WTC11 (cell line): ENCODE results near the gene ARL15. TPM values are rescaled to one million over a fixed set of nuclear protein-coding genes. Genes with fewer than 3 reads are reported as not detected.

Source experiments
- ATAC-seq: fragments of 200-7000 bp; cut with Tn5 transposase; 2 replicates; pipeline ENCODE4 v1.10.0; 2021; ENCODE audit warnings: mild to moderate bottlenecking, moderate library complexity
- CTCF ChIA-PET: fragments of 300-600 bp; sonication (Branson Sonifier 250); formaldehyde crosslinking; loops from one replicate; lab custom pipeline; 2021; ENCODE audit warnings: antibody characterized with exemption; lab: Charles Lee
- POLR2A ChIA-PET: fragments of 350-600 bp; sonication (Branson Sonifier 250); formaldehyde crosslinking; loops from one replicate; lab custom pipeline; 2021; ENCODE audit warnings: antibody characterized with exemption; lab: Charles Lee
- DNase-seq: peaks from one replicate; pipeline ENCODE4 v3.0.0; 2021; ENCODE audit warnings: low spot score
- H3K27ac Mint-ChIP-seq: 2 replicates; pipeline ENCODE4 v1.8.0; 2021; ENCODE audit warnings: mixed read lengths
- H3K27me3 Mint-ChIP-seq: 2 replicates; pipeline ENCODE4 v1.8.0; 2021; ENCODE audit warnings: low read depth, mild to moderate bottlenecking, moderate library complexity, mixed read lengths
- H3K36me3 Mint-ChIP-seq: 2 replicates; pipeline ENCODE4 v1.8.0; 2021; ENCODE audit warnings: mixed read lengths
- H3K4me1 Mint-ChIP-seq: 2 replicates; pipeline ENCODE4 v1.8.0; 2022; ENCODE audit warnings: mixed read lengths
- H3K4me3 Mint-ChIP-seq: 2 replicates; pipeline ENCODE4 v1.8.0; 2021; ENCODE audit warnings: mild to moderate bottlenecking, moderate library complexity, mixed read lengths
- H3K9me3 Mint-ChIP-seq: 2 replicates; pipeline ENCODE4 v1.8.0; 2021; ENCODE audit warnings: mixed read lengths
- ATF3 ChIP-seq: sonication (generic); formaldehyde crosslinking; conservative IDR thresholded peaks from 2 replicates; pipeline ENCODE4 v1.8.1; 2022; ENCODE audit warnings: mild to moderate bottlenecking, missing genetic modification reagents
- ATF6 ChIP-seq: sonication (generic); formaldehyde crosslinking; IDR thresholded peaks from 2 replicates; pipeline ENCODE4 v1.8.1; 2023; ENCODE audit warnings: mild to moderate bottlenecking, missing genetic modification reagents
- CBFB ChIP-seq: sonication (generic); formaldehyde crosslinking; IDR thresholded peaks from 2 replicates; pipeline ENCODE4 v1.8.1; 2022; ENCODE audit warnings: mild to moderate bottlenecking, low read depth, missing genetic modification reagents
- CREM ChIP-seq: sonication (generic); formaldehyde crosslinking; IDR thresholded peaks from 2 replicates; pipeline ENCODE4 v1.8.1; 2022; ENCODE audit warnings: mild to moderate bottlenecking, missing genetic modification reagents, moderate library complexity
- EMX1 ChIP-seq: fragments of 250-450 bp; sonication (Bioruptor Pico); IDR thresholded peaks from 2 replicates; pipeline ENCODE4 v1.8.0; 2021; ENCODE audit warnings: mild to moderate bottlenecking
- ESRRA ChIP-seq: sonication (generic); formaldehyde crosslinking; IDR thresholded peaks from 2 replicates; pipeline ENCODE4 v1.8.1; 2022; ENCODE audit warnings: mild to moderate bottlenecking, missing genetic modification reagents, borderline replicate concordance
- FOXJ3 ChIP-seq: sonication (generic); formaldehyde crosslinking; IDR thresholded peaks from 2 replicates; pipeline ENCODE4 v1.9.0; 2021; ENCODE audit warnings: missing genetic modification reagents, mild to moderate bottlenecking, borderline replicate concordance
- FOXP4 ChIP-seq: sonication (generic); formaldehyde crosslinking; IDR thresholded peaks from 2 replicates; pipeline ENCODE4 v1.8.0; 2022; ENCODE audit warnings: mild to moderate bottlenecking, missing genetic modification reagents
- HMGA2 ChIP-seq: fragments of 250-450 bp; sonication (Bioruptor Pico); IDR thresholded peaks from 2 replicates; pipeline ENCODE4 v1.4.0; 2021; ENCODE audit warnings: mild to moderate bottlenecking, moderate library complexity
- MAX ChIP-seq: sonication (generic); formaldehyde crosslinking; IDR thresholded peaks from 2 replicates; pipeline ENCODE4 v1.8.0; 2022; ENCODE audit warnings: mild to moderate bottlenecking, missing genetic modification reagents
- MXD4 ChIP-seq: fragments of 250-450 bp; sonication (Bioruptor Pico); IDR thresholded peaks from 2 replicates; pipeline ENCODE4 v1.8.0; 2021; ENCODE audit warnings: mild to moderate bottlenecking, moderate library complexity, borderline replicate concordance
- NFE2L1 ChIP-seq: sonication (generic); formaldehyde crosslinking; IDR thresholded peaks from 2 replicates; pipeline ENCODE4 v1.8.1; 2023; ENCODE audit warnings: missing genetic modification reagents
- NFYB ChIP-seq: sonication (generic); formaldehyde crosslinking; conservative IDR thresholded peaks from 2 replicates; pipeline ENCODE4 v1.8.0; 2022; ENCODE audit warnings: low read depth, missing genetic modification reagents
- NR3C1 ChIP-seq: sonication (generic); formaldehyde crosslinking; conservative IDR thresholded peaks from 2 replicates; pipeline ENCODE4 v1.8.1; 2023; ENCODE audit warnings: low read depth, mild to moderate bottlenecking, missing genetic modification reagents
- RORB ChIP-seq: fragments of 250-450 bp; sonication (Bioruptor Pico); IDR thresholded peaks from 2 replicates; pipeline ENCODE4 v1.9.0; 2021; ENCODE audit warnings: mild to moderate bottlenecking
- ZNF138 ChIP-seq: sonication (generic); formaldehyde crosslinking; conservative IDR thresholded peaks from 2 replicates; pipeline ENCODE4 v1.8.1; 2022; ENCODE audit warnings: mild to moderate bottlenecking, moderate library complexity, missing genetic modification reagents
- ZNF263 ChIP-seq: sonication (generic); formaldehyde crosslinking; IDR thresholded peaks from 2 replicates; pipeline ENCODE4 v1.8.1; 2022; ENCODE audit warnings: low read depth, mild to moderate bottlenecking, moderate library complexity, missing genetic modification reagents
- ZNF416 ChIP-seq: fragments of 250-450 bp; sonication (Bioruptor Pico); IDR thresholded peaks from 2 replicates; pipeline ENCODE4 v1.9.0; 2021; ENCODE audit warnings: mild to moderate bottlenecking, inconsistent platforms
- ZNF512 ChIP-seq: sonication (generic); formaldehyde crosslinking; IDR thresholded peaks from 2 replicates; pipeline ENCODE4 v1.8.1; 2022; ENCODE audit warnings: missing genetic modification reagents, borderline replicate concordance
- total RNA-seq: library from RNA; stranded (reverse); gene quantifications from 3 replicates; pipeline ENCODE4 v1.2.3, GENCODE V29; 2021
- TF ChIP-seq, protein P1 (sequence below): fragments of 250-450 bp; sonication (Bioruptor Pico); conservative IDR thresholded peaks from 2 replicates; pipeline ENCODE4 v1.9.0; 2021; ENCODE audit warnings: mild to moderate bottlenecking
- TF ChIP-seq, protein P2 (sequence below): sonication (generic); formaldehyde crosslinking; IDR thresholded peaks from 2 replicates; pipeline ENCODE4 v1.8.0; 2023; ENCODE audit warnings: mild to moderate bottlenecking, missing genetic modification reagents
- TF ChIP-seq, protein P3 (sequence below): fragments of 250-450 bp; sonication (Bioruptor Pico); IDR thresholded peaks from 2 replicates; pipeline ENCODE4 v1.9.0; 2021; ENCODE audit warnings: moderate library complexity, mild to moderate bottlenecking, inconsistent platforms, borderline replicate concordance

Gene ARL15
- total RNA-seq, 1 experiment from 2014 or later = 20.1 TPM

DNA sequence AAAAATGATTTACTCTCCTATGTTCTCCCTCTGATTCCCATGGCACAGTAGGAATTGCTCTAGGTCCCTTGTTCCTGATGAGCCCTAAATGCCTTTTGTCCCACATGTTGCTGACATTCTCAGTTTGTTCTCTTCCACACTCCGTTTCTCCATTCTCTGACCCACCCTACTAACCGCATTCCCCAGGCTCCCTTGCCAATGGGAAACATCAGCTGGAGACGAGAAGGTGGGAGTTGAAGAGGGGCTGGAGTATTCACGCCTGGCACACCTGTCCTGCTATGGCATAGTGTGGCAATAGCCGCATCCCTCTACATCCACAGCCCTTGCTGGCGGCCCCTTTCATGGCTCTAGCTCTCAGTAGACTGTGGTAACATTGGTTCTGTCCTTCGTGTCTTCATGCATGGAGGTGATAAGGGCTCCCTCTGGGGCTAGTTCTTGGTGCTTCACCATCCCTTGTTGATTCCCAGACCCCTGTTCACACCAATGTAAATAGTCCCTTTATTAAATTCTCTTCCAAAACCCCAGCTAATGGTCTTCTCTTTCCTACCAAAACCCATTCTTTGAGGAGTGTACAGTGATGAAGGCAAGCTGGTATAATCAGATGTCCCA is 16.4 kb upstream of the ARL15 start:
- DNase-seq (no peak), ATAC-seq (no peak)
- H3K4me1 Mint-ChIP-seq = peaks cover 32% of the 10 kb centered on the region
- H3K9me3 Mint-ChIP-seq = peaks cover 6% of the 10 kb centered on the region
- CTCF ChIA-PET = interaction anchor here (1.4 to 2.1 kb wide), 3 partner anchors 15 to 93 kb away, joined by 4 to 11 read pairs (median 4); no protein-coding TSS in a partner anchor
- POLR2A ChIA-PET = interaction anchor here (1.4 kb wide), 1 partner anchor 16 kb away, joined by 3 read pairs; the partner anchor contains the start of gene ARL15
- H3K4me3 Mint-ChIP-seq = no peak overlapping the region
- no peak overlapping the region for H3K27ac Mint-ChIP-seq
- TF ChIP-seq FOXJ3 (CRISPR knock-in tag) (no peak), ZNF416 (no peak), EMX1 (CRISPR knock-in tag) (no peak), HMGA2 (CRISPR knock-in tag) (no peak), ZNF138 (CRISPR knock-in tag) (no peak), CREM (CRISPR knock-in tag) (no peak), NFE2L1 (CRISPR knock-in tag) (no peak)
- H3K27me3 Mint-ChIP-seq = no peaks in the 10 kb centered on the region
- no peaks in the 10 kb centered on the region for H3K36me3 Mint-ChIP-seq

DNA sequence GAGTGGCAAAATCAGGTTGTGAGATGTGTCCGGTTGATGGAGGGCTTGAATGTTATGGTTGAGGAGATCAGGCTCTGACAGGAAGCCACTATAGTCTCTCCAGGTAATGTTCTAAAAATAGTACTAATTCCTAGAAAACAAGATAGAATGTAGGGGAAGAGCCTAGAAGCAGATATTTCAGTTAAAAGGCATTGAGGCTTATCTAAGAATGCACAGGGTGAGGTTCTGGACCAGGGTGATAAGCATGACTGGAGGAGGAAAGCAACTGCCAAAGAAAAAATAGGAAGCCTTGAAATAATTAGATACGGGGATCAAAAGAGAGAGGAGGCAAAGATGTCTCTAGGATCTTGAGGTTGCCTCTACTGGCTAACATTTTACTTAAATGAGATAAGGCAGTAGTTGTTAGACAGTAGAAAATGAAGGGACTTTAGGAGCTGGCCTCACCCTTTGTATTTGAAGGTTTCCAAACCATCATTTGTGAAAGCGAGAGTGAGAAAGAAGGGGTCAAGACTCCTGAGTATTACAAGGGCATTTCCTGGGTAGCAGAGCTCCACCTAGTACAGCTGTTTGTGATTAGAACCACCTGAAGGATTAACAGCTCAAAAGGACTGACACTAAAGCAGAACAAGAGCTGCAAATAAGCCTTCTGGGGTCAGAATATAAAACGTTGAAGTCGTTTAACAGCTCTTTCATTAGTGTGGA is 15.4 kb upstream of the ARL15 start:
- ChIA-PET CTCF (interaction anchor here (1.7 to 2.1 kb wide), 2 partner anchors 14 to 94 kb away, joined by 4 to 11 read pairs; no protein-coding TSS in a partner anchor), POLR2A (interaction anchor here (1.4 kb wide), 1 partner anchor 15 kb away, joined by 3 read pairs; the partner anchor contains the start of gene ARL15)
- peaks cover 32% of the 10 kb centered on the region for H3K4me1 Mint-ChIP-seq
- H3K36me3 Mint-ChIP-seq = no peaks in the 10 kb centered on the region
- ATAC-seq (no peak), DNase-seq (no peak)
- no peak overlapping the region for H3K4me3 Mint-ChIP-seq
- no peak overlapping the region for H3K27ac Mint-ChIP-seq
- H3K9me3 Mint-ChIP-seq = peaks cover 3% of the 10 kb centered on the region
- H3K27me3 Mint-ChIP-seq = no peaks in the 10 kb centered on the region
- TF ChIP-seq ESRRA (CRISPR knock-in tag) (no peak), ZNF263 (CRISPR knock-in tag) (no peak), MAX (CRISPR knock-in tag) (no peak), NFYB (CRISPR knock-in tag) (no peak), NR3C1 (CRISPR knock-in tag) (no peak), FOXP4 (no peak), MXD4 (CRISPR knock-in tag) (no peak), ATF6 (no peak), ZNF512 (CRISPR knock-in tag) (no peak), CBFB (no peak), RORB (no peak), ATF3 (CRISPR knock-in tag) (no peak)
- TF ChIP-seq, protein P1, sequence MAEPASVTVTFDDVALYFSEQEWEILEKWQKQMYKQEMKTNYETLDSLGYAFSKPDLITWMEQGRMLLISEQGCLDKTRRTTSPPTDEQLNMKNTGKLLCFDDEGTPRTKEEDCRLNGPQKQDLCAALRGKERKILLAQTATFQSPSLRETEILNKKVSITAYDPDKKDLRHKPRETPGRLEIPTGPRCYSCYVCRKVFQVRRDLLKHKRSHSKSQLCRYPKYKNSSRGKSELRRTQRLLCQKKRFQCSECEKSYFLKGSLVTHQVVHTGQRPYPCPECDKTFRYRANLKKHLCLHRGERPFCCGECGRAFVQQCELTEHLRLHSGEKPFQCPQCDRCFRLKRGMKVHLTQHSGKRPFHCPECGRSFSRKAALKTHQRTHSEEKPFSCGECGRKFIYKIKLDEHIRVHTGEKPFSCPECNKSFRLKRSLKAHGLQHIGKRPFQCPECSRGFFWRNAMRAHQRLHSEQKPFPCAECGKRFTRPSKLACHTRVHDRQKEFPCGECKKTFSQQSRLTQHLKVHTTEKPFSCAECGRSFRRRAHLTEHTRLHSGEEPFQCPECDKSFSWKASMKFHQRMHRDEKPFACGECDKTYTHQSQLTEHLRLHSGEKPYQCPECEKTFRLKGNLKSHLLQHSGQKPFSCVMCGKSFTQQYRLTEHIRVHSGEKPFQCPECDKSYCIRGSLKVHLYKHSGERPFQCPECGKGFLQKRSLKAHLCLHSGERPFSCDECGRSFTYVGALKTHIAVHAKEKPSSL (CRISPR knock-in tag) = no peak
- TF ChIP-seq, protein P2, sequence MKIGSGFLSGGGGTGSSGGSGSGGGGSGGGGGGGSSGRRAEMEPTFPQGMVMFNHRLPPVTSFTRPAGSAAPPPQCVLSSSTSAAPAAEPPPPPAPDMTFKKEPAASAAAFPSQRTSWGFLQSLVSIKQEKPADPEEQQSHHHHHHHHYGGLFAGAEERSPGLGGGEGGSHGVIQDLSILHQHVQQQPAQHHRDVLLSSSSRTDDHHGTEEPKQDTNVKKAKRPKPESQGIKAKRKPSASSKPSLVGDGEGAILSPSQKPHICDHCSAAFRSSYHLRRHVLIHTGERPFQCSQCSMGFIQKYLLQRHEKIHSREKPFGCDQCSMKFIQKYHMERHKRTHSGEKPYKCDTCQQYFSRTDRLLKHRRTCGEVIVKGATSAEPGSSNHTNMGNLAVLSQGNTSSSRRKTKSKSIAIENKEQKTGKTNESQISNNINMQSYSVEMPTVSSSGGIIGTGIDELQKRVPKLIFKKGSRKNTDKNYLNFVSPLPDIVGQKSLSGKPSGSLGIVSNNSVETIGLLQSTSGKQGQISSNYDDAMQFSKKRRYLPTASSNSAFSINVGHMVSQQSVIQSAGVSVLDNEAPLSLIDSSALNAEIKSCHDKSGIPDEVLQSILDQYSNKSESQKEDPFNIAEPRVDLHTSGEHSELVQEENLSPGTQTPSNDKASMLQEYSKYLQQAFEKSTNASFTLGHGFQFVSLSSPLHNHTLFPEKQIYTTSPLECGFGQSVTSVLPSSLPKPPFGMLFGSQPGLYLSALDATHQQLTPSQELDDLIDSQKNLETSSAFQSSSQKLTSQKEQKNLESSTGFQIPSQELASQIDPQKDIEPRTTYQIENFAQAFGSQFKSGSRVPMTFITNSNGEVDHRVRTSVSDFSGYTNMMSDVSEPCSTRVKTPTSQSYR (CRISPR knock-in tag) = no peak
- TF ChIP-seq, protein P3, sequence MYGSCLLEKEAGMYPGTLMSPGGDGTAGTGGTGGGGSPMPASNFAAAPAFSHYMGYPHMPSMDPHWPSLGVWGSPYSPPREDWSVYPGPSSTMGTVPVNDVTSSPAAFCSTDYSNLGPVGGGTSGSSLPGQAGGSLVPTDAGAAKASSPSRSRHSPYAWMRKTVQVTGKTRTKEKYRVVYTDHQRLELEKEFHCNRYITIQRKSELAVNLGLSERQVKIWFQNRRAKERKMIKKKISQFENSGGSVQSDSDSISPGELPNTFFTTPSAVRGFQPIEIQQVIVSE = no peak
